GM12865 (cell line): ENCODE results near the gene SUPT5H.

Experiments used
- DNase-seq: peaks from one replicate; pipeline ENCODE4 v3.0.0; 2010; ENCODE audit warnings: low read depth
- H3K4me3 ChIP-seq: 2 replicates; pipeline ENCODE4 v1.5.1; 2011; ENCODE audit warnings: mild to moderate bottlenecking, low read depth, low read length, control low read depth
- TF ChIP-seq, protein P1 (sequence below): IDR thresholded peaks from 2 replicates; pipeline ENCODE4 v1.5.1; 2011; ENCODE audit warnings: low read length, control low read depth, low read depth, inconsistent platforms; ENCODE audit not compliant: insufficient read depth; ENCODE audit errors: missing control alignments

The SUPT5H gene

DNA sequence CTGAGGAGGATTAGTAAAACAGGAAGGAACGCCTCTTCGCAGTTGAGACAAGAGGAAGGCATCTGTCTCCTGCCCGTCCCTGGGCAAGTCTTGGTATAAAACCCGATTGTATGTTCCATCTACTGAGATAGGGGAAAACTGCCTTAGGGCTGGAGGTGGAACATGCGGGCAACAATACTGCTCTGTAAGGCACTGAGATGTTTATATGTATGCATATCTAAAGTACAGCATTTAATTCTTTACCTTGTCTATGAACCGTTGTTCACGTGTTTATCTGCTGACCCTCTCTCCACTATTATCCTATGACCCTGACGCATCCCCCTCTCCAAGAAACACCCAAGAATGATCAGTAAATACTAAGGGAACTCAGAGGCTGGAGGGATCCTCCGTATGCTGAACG, 34.5 kb downstream of the SUPT5H start:
- no peak for DNase-seq
- TF ChIP-seq, protein P1, sequence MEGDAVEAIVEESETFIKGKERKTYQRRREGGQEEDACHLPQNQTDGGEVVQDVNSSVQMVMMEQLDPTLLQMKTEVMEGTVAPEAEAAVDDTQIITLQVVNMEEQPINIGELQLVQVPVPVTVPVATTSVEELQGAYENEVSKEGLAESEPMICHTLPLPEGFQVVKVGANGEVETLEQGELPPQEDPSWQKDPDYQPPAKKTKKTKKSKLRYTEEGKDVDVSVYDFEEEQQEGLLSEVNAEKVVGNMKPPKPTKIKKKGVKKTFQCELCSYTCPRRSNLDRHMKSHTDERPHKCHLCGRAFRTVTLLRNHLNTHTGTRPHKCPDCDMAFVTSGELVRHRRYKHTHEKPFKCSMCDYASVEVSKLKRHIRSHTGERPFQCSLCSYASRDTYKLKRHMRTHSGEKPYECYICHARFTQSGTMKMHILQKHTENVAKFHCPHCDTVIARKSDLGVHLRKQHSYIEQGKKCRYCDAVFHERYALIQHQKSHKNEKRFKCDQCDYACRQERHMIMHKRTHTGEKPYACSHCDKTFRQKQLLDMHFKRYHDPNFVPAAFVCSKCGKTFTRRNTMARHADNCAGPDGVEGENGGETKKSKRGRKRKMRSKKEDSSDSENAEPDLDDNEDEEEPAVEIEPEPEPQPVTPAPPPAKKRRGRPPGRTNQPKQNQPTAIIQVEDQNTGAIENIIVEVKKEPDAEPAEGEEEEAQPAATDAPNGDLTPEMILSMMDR, result no peak
- H3K4me3 ChIP-seq, result peak overlapping the region; percentile 71

DNA sequence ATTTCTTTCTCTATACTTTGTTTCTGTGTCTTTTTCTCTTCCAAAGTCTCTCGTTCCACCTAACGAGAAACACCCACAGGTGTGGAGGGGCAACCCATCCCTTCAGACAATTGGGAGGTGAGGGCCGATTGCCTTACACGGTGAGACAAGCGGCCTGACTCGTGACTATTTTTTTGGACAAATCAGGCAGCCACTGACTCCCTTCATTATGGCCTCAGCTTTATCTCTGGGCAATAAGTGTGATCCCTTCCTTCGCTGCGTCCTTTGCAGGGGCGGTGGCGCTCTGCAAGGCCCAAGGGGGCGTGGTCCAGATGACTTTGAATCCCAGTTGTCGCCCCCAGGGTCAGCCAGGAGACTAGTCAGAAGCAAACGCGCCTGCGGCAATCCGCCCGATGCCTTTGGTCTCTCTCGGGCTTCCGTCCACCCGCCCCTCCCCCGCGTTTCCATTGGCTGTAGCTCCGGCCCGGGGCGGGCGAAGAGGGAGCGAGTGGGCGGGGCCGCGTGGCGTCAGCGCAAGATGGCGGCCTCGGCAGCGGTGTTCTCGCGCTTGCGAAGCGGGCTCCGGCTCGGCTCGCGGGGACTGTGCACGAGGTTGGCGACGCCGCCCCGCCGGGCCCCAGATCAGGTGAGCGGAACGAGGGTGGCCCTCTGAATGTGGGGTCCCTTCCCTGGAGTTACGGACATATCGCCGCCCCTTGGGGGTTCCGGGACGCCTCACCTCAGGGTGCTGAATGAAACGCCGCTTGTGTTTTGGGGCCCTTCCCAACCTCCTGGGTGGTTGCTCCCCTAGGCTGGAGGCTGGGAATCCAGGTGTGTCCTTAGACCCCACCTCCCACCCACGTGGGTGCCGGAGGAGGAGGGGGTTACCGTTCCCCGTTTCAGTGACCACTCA, 35.2 kb downstream of the SUPT5H start, which contains the start of gene TIMM50:
Gene TIMM50 (plus strand): TSS at position 502 of the 892 bp plus-strand sequence. CDS start 16 bp downstream, at position 518.
- DNase-seq, result peak; percentile 97
- TF ChIP-seq, protein P1, result no peak
- peak within 1 kb of the TSS; percentile 71 for H3K4me3 ChIP-seq

DNA sequence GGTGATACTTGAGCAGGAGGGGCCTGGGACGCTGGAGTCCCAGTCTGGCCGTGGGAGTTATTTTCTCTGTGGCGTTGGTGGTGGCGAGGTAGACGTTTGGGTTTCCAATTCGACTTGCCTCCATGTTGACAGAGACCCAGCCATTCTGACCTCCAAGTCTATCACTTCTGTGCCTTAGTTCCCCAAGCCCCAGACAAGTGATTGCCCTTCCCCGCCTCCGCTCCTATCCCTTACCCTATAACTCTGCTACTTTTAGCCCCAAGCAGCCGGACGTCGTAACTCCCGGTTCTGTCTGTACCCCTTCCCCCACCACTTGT, 35.8 kb downstream of the SUPT5H start:
- H3K4me3 ChIP-seq, result peak overlapping the region; percentile 71
- TF ChIP-seq, protein P1, result no peak
- DNase-seq, result no peak

DNA sequence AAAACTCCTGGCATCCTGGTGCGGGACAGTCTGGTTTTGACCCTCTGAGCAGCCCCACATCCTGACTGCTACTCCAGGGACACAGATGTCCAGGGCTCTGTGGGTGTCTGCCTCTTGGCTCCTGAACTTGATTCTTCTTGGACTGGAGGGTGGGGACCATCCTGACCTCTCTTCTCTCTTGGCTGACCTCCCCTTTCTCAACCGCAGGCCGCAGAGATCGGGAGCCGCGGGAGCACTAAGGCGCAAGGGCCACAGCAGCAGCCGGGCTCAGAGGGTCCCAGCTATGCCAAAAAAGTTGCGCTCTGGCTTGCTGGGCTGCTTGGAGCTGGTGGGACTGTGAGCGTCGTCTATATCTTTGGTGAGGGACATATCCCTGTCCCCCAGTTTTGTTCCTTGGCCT, 36.3 kb downstream of the SUPT5H start:
- TF ChIP-seq, protein P1, result no peak
- H3K4me3 ChIP-seq, result peak overlapping the region; percentile 71
- no peak for DNase-seq

DNA sequence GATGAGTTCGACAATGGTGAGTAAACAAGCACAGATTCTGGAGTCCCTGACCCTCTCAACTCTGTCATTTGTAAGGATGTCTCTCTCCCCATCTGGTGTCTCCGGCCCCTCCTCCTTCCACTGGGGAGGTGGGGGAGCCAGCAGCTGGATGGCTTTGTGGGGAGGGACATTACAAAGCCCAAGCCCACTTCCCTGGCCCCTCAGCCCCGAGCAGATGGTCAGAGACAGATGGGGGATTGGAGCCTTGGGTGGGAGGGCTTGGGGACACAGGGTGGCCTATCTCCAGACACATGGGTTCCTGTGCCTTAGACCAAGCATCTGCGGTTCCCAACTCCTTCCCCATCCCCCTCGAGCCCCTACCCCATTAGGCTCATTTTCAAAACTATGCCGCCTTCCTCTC, 37.8 kb downstream of the SUPT5H start:
- no peak for DNase-seq

DNA sequence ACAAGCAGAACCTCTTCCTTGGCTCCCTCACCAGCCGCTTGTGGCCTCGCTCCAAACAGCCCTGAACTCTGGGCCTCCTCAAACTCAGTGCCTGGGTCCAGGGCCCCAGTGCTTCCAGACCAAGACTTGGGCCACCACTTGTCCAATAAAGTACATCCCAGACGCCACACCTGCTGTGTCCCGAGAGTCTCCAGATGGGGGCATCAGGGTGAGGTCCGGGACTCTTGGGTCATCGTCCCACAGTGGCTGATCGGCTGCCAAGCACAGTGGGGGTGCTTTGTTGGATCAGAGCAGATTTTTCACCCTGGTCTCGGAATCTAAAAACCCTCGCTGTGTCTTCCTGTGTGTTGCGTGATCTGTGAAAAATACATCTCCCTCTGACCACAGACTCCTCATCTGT, 44.4 kb downstream of the SUPT5H start:
- H3K4me3 ChIP-seq, result no peak overlapping the region
- TF ChIP-seq, protein P1, result no peak
- no peak for DNase-seq

More for the DNA sequence above, 37.8 kb downstream of the SUPT5H start:
- H3K4me3 ChIP-seq, result no peak overlapping the region
- TF ChIP-seq, protein P1, result no peak

DNA sequence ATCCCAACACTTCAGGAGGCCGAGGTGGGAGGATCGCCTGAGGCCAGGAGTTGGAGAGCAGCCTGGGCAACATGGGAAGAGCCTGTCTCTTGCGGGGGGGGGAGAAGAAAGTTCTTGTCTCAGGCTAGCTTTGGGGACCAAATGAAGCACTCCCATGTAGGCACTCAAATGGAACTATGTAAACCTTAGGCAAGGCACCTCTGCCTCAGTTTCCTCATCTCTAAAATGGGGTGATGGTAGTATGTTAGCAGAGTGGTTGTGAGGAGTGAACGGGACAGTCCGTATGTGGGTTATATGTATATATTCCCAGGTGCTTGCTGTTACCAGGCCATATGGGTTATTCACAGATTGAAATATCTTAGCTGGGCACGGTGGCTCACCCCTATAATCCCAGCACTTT, 46.8 kb downstream of the SUPT5H start:
- no peak overlapping the region for H3K4me3 ChIP-seq
- TF ChIP-seq, protein P1, result no peak
- no peak for DNase-seq
